ENCODE measurements around the gene ARHGAP22.
"Not testable (repeated sequence)": the region's sequence is repeated elsewhere in the genome, so short reads cannot be mapped to it uniquely, and the experiment has no call there.

Gene ARHGAP22, protein sequence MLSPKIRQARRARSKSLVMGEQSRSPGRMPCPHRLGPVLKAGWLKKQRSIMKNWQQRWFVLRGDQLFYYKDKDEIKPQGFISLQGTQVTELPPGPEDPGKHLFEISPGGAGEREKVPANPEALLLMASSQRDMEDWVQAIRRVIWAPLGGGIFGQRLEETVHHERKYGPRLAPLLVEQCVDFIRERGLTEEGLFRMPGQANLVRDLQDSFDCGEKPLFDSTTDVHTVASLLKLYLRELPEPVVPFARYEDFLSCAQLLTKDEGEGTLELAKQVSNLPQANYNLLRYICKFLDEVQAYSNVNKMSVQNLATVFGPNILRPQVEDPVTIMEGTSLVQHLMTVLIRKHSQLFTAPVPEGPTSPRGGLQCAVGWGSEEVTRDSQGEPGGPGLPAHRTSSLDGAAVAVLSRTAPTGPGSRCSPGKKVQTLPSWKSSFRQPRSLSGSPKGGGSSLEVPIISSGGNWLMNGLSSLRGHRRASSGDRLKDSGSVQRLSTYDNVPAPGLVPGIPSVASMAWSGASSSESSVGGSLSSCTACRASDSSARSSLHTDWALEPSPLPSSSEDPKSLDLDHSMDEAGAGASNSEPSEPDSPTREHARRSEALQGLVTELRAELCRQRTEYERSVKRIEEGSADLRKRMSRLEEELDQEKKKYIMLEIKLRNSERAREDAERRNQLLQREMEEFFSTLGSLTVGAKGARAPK
- 42.2 to 174 (median 58.3) reads per million in 17 experiments for total RNA-seq

- DNase-seq, result peak; percentile 70 to 93 (median 85)
These were observed at the start of gene ARHGAP22 for GRCh38 chr10:48604991-48605508. ARHGAP22 (minus strand) TSS chr10:48605073; CDS start chr10:48604796, 277 bp downstream.

DNA sequence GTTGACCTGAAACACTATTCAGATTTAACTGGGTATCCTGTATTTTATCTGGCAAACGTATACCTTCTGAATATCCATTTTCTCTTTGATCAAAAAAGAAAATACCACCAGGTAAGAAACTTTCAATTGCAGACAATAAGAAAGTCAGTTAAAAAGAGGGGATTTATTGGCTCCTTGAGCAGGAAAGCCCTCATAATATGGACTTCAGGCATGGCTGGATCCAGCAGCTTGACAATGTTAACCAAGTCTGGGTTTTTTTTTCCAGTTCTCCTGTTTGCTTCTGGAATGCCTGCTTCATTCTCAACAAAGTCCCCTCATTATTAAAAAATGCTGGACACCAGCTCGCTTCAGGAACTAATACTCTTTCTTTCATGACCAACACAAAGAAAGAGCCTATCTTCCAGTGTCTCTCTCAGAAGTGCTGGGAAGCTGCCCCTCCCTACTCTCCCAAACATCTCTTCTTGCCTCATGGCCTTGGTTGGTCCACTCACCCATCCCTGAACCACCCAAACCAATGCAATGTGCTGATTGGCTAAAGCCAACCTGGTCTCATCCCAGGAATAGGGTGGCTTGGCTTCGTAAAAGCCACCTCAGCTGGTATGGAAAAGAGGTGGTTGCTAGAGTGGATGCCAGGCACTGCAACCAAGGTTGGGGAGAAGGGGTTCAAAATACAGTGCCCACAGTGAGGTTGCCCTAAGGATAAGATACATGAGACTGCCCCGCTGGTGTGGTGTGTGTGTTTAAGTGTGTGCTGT is 49.2 kb upstream of the ARHGAP22 start:
- DNase-seq, result peak in 1 of 4 experiments; percentile 10

- no peak for DNase-seq
These were observed 48.5 kb upstream of the ARHGAP22 start for GRCh38 chr10:48653347-48653746.

- DNase-seq, result peak in 3 of 4 experiments; percentile 50 to 73 (median 64)
These were observed 47.5 kb upstream of the ARHGAP22 start for GRCh38 chr10:48652344-48652743.

- peak in 3 of 4 experiments; percentile 30 to 44 (median 41) for DNase-seq
These were observed 47.0 kb upstream of the ARHGAP22 start for GRCh38 chr10:48651839-48652238.

DNA sequence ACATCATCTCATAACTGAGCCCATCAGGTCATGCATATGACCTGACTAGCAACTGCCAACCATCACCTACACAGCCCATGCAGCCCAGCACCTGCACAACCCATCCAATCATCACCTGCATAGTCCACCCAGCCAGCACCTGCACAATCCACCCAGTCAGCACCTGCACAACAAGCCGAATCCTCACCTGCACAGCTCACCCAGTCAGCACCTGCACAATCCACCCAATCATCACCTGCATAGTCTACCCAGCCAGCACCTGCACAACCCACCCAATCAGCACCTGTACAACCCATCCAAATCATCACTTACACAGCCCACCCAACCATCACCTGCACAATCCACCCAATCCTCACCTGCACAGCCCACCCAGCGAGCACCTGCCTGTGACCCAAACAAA is 46.4 kb upstream of the ARHGAP22 start:
- no peak for DNase-seq

DNA sequence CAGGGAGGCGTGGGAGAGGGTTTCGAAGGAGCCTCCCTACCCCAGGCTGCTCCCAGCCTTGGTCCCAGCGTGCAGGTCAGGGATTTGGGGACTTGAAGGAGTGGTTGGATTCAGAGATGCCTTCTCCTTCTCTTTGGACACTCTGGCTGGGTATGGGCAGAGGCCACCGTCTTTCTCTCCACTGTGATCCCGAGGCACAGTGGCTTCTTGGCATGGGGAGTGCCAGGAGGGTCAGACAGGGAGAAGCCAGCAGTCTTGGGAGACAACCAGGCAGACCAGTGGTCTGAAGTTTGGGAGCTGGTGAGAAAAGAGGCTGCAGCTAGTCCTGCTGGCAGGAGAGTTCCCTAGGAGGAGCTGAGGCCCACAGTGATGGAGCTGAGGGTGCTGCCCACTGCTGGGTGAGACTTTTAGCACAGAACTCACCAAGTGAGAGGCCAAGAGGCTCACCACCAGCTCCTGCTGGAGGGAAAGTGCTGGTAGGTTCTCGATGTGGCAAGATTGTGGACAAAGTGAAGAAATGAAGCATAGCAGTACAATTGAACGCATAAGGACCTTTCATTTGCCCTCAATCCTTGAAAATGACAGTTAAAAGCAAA is 44.6 kb upstream of the ARHGAP22 start:
- peak; percentile 31 to 60 (median 52) for DNase-seq

- DNase-seq, result no peak
These were observed 43.5 kb upstream of the ARHGAP22 start for GRCh38 chr10:48648172-48648942.

GRCh38 chr10:48647073-48647472 is 42.2 kb upstream of the ARHGAP22 start:
- not testable (repeated sequence) for DNase-seq

- no peak for DNase-seq
These were observed 40.7 kb upstream of the ARHGAP22 start for GRCh38 chr10:48645600-48645999.

DNA sequence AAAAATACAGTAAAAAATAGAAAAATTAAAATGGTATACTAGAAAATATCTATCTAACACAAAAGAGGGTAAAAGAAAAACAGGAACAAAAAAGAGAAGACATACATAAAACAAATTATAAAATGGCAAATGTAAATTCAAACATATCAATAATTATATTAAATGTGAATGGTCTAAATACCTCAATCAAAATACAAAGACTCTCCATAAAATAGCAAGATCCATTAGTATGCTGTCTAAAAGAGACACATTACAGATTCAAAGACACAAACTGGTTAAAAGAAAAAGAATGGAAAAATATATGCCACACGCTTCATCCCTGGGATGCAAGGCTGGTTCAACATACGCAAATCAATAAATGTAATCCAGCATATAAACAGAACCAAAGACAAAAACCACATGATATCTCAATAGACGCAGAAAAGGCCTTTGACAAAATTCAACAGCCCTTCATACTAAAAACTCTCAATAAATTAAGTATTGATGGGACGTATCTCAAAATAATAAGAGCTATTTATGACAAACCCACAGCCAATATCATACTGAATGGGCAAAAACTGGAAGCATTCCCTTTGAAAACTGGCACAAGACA is 36.3 kb upstream of the ARHGAP22 start:
- DNase-seq, result not testable (repeated sequence)

- peak; percentile 40 to 81 (median 61) for DNase-seq
These were observed 35.5 kb upstream of the ARHGAP22 start for GRCh38 chr10:48640326-48640725.

- peak in 2 of 4 experiments; percentile 69 to 70 for DNase-seq
These were observed 34.8 kb upstream of the ARHGAP22 start for GRCh38 chr10:48639632-48640031.

GRCh38 chr10:48638739-48639527 is 34.1 kb upstream of the ARHGAP22 start:
- DNase-seq, result peak in 3 of 4 experiments; percentile 22 to 43 (median 24)

- DNase-seq, result no peak
These were observed 33.3 kb upstream of the ARHGAP22 start for GRCh38 chr10:48638158-48638557.

DNA sequence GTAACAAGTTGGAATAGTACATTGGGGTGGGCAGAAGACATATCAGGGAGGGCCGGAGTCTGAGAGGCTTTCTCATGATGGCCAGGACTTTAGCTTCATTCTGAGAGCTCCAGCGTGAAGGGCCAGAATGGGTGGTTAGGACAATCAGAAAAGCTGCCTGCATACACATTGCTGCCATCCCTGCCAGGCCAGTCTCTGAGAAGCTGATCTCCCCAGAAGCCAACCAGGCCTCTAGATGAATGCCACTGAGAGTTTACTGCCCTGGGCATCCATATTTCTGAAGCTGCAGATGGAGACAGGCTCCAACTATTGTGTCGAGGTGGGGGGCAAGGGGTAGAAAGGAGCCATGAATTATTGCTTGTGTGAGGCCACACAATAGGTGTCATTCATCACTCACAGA is 32.0 kb upstream of the ARHGAP22 start:
- no peak for DNase-seq

GRCh38 chr10:48636231-48636630 is 31.4 kb upstream of the ARHGAP22 start:
- DNase-seq, result no peak

GRCh38 chr10:48634984-48635557 is 30.2 kb upstream of the ARHGAP22 start:
- DNase-seq, result peak in 1 of 4 experiments; percentile 29

DNA sequence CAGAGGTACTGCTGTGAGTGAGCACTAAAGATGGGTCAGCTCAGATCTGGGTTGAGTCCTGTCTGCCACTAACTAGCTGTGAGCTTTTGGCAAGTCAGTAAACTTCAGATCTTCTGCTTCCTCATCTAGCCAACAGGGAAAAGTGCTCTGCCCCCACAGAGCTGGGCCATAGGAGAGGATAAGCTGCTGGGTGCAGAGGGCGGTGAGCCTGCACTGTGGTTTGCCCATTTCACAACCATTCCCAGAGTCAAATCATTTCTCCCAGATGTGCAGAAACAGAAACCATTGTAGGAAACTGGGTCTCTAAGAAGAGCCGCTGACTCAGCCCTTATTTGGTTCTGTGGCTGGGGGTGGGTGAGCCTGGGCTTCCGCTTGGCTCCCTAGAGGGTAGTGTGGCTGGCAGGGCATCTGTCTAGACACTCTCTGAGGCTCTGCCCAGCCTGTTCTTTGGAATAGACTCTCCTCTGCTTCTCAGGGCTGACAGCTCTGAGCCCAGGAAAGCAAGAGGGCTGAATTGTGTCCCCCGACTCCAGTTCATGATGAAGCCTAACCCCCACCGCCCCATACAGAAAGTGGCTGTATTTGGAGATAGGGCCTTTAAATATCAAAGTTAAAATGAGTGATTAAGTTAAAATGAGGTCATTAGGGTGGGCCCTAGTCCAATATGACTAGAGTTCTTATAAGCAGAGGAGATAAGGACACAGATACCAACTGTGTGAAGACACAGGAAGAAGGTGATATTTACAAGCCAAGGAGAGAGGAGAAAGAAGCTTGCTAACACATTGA is 29.5 kb upstream of the ARHGAP22 start:
- DNase-seq, result peak; percentile 94 to 99 (median 96)

Measured in suppressor macrophage (primary cell).